ENCODE data around the gene PCDHGB2.

PCDHGB2 gene

GRCh38 chr5:141349917-141350619, 9.7 kb upstream of the PCDHGB2 start, which contains the start of gene PCDHGB1:
PCDHGB1 (plus strand) TSS chr5:141350099; CDS start chr5:141350261, 162 bp downstream.
- no peaks in the 10 kb centered on the region; the same call in none of the 2 replicates for H3K9me3 ChIP-seq (ENCODE audit: control insufficient read depth, insufficient read depth, low read length)
- no peaks in the 10 kb centered on the region for H3K4me1 ChIP-seq (ENCODE audit: control insufficient read depth, insufficient read depth, low read length)
- no peak within 1 kb of the TSS for H3K27ac ChIP-seq (ENCODE audit: low read length)
- H3K27me3 ChIP-seq (ENCODE audit: control insufficient read depth, insufficient read depth, low read length), result no peaks in the 10 kb centered on the region
- WGBS (ENCODE audit: insufficient coverage, insufficient read length), result over 99% methylated on average over 10 of the region's 29 CpGs
- no peak within 1 kb of the TSS; the same call in 1 of the 2 replicates for H3K4me3 ChIP-seq (ENCODE audit: low read length)
- no peaks in the 10 kb centered on the region for H3K36me3 ChIP-seq (ENCODE audit: control insufficient read depth, insufficient read depth, low read length)
- DNase-seq (ENCODE audit: low read depth, low spot score), result no peak

GRCh38 chr5:141351591-141351990, 8.2 kb upstream of the PCDHGB2 start:
- no peak for DNase-seq (ENCODE audit: low read depth, low spot score)
- no peaks in the 10 kb centered on the region for H3K4me1 ChIP-seq (ENCODE audit: control insufficient read depth, insufficient read depth, low read length)
- no peaks in the 10 kb centered on the region for H3K36me3 ChIP-seq (ENCODE audit: control insufficient read depth, insufficient read depth, low read length)
- no peaks in the 10 kb centered on the region for H3K27me3 ChIP-seq (ENCODE audit: control insufficient read depth, insufficient read depth, low read length)
- no CpG with 5 or more reads among the region's 36 CpGs for WGBS (ENCODE audit: insufficient coverage, insufficient read length)
- no peaks in the 10 kb centered on the region; the same call in none of the 2 replicates for H3K9me3 ChIP-seq (ENCODE audit: control insufficient read depth, insufficient read depth, low read length)
- no peak overlapping the region for H3K27ac ChIP-seq (ENCODE audit: low read length)
- no peak overlapping the region for H3K4me3 ChIP-seq (ENCODE audit: low read length)

- DNase-seq (ENCODE audit: low read depth, low spot score), result no peak
- Histone ChIP-seq H3K27ac (ENCODE audit: low read length) (no peak within 1 kb of the TSS), H3K9me3 (ENCODE audit: control insufficient read depth, insufficient read depth, low read length) (no peaks in the 10 kb centered on the region; the same call in none of the 2 replicates), H3K36me3 (ENCODE audit: control insufficient read depth, insufficient read depth, low read length) (no peaks in the 10 kb centered on the region), H3K4me1 (ENCODE audit: control insufficient read depth, insufficient read depth, low read length) (no peaks in the 10 kb centered on the region), H3K27me3 (ENCODE audit: control insufficient read depth, insufficient read depth, low read length) (no peaks in the 10 kb centered on the region), H3K4me3 (ENCODE audit: low read length) (no peak within 1 kb of the TSS)
- no CpG with 5 or more reads among the region's 29 CpGs for WGBS (ENCODE audit: insufficient coverage, insufficient read length)
Observed at GRCh38 chr5:141354900-141355469, 4.8 kb upstream of the PCDHGB2 start, which contains the start of gene PCDHGA4. PCDHGA4 (plus strand) TSS chr5:141355021; CDS start chr5:141355108, 87 bp downstream.

GRCh38 chr5:141355641-141356040, 4.2 kb upstream of the PCDHGB2 start:
- Histone ChIP-seq H3K27ac (ENCODE audit: low read length) (no peak overlapping the region), H3K27me3 (ENCODE audit: control insufficient read depth, insufficient read depth, low read length) (no peaks in the 10 kb centered on the region), H3K4me3 (ENCODE audit: low read length) (no peak overlapping the region), H3K36me3 (ENCODE audit: control insufficient read depth, insufficient read depth, low read length) (no peaks in the 10 kb centered on the region), H3K9me3 (ENCODE audit: control insufficient read depth, insufficient read depth, low read length) (peaks cover under 1% of the 10 kb centered on the region), H3K4me1 (ENCODE audit: control insufficient read depth, insufficient read depth, low read length) (no peaks in the 10 kb centered on the region)
- no CpG with 5 or more reads among the region's 24 CpGs for WGBS (ENCODE audit: insufficient coverage, insufficient read length)
- no peak for DNase-seq (ENCODE audit: low read depth, low spot score)

- H3K9me3 ChIP-seq (ENCODE audit: control insufficient read depth, insufficient read depth, low read length), result peaks cover 2% of the 10 kb centered on the region; the same call in 1 of the 2 replicates
- no CpG with 5 or more reads among the region's 5 CpGs for WGBS (ENCODE audit: insufficient coverage, insufficient read length)
Observed at GRCh38 chr5:141356133-141356532, 3.7 kb upstream of the PCDHGB2 start.

GRCh38 chr5:141356950-141357349, 2.8 kb upstream of the PCDHGB2 start:
- H3K36me3 ChIP-seq (ENCODE audit: control insufficient read depth, insufficient read depth, low read length), result no peaks in the 10 kb centered on the region
- H3K27me3 ChIP-seq (ENCODE audit: control insufficient read depth, insufficient read depth, low read length), result no peaks in the 10 kb centered on the region
- H3K4me1 ChIP-seq (ENCODE audit: control insufficient read depth, insufficient read depth, low read length), result no peaks in the 10 kb centered on the region
- no peak for DNase-seq (ENCODE audit: low read depth, low spot score)
- H3K9me3 ChIP-seq (ENCODE audit: control insufficient read depth, insufficient read depth, low read length), result 0 out of 2 replicates have a peak, but pooled peaks cover 2% of the 10 kb centered on the region
- no peak overlapping the region for H3K4me3 ChIP-seq (ENCODE audit: low read length)
- no peak overlapping the region for H3K27ac ChIP-seq (ENCODE audit: low read length)
- whole genome bisulfite sequencing (ENCODE audit: insufficient coverage, insufficient read length), result no CpG with 5 or more reads among the region's 19 CpGs

More at GRCh38 chr5:141356133-141356532, 3.7 kb upstream of the PCDHGB2 start:
- H3K4me1 ChIP-seq (ENCODE audit: control insufficient read depth, insufficient read depth, low read length), result no peaks in the 10 kb centered on the region
- H3K27me3 ChIP-seq (ENCODE audit: control insufficient read depth, insufficient read depth, low read length), result no peaks in the 10 kb centered on the region
- H3K4me3 ChIP-seq (ENCODE audit: low read length), result no peak overlapping the region
- no peaks in the 10 kb centered on the region for H3K36me3 ChIP-seq (ENCODE audit: control insufficient read depth, insufficient read depth, low read length)
- DNase-seq (ENCODE audit: low read depth, low spot score), result no peak
- H3K27ac ChIP-seq (ENCODE audit: low read length), result no peak overlapping the region

GRCh38 chr5:141360685-141361084, 891 bp downstream of the PCDHGB2 start:
- H3K36me3 ChIP-seq (ENCODE audit: control insufficient read depth, insufficient read depth, low read length), result peaks cover 4% of the 10 kb centered on the region
- no peak overlapping the region for H3K4me3 ChIP-seq (ENCODE audit: low read length)
- WGBS (ENCODE audit: insufficient coverage, insufficient read length), result no CpG with 5 or more reads among the region's 15 CpGs

GRCh38 chr5:141362719-141363118, 2.9 kb downstream of the PCDHGB2 start:
- Histone ChIP-seq H3K27ac (ENCODE audit: low read length) (no peak overlapping the region), H3K4me3 (ENCODE audit: low read length) (no peak overlapping the region), H3K27me3 (ENCODE audit: control insufficient read depth, insufficient read depth, low read length) (no peaks in the 10 kb centered on the region), H3K4me1 (ENCODE audit: control insufficient read depth, insufficient read depth, low read length) (no peaks in the 10 kb centered on the region), H3K9me3 (ENCODE audit: control insufficient read depth, insufficient read depth, low read length) (peaks cover 7% of the 10 kb centered on the region), H3K36me3 (ENCODE audit: control insufficient read depth, insufficient read depth, low read length) (peaks cover 7% of the 10 kb centered on the region)
- DNase-seq (ENCODE audit: low read depth, low spot score), result no peak

More at GRCh38 chr5:141360685-141361084, 891 bp downstream of the PCDHGB2 start:
- no peak overlapping the region for H3K27ac ChIP-seq (ENCODE audit: low read length)
- no peaks in the 10 kb centered on the region for H3K4me1 ChIP-seq (ENCODE audit: control insufficient read depth, insufficient read depth, low read length)
- H3K9me3 ChIP-seq (ENCODE audit: control insufficient read depth, insufficient read depth, low read length), result peaks cover 7% of the 10 kb centered on the region
- H3K27me3 ChIP-seq (ENCODE audit: control insufficient read depth, insufficient read depth, low read length), result no peaks in the 10 kb centered on the region
- DNase-seq (ENCODE audit: low read depth, low spot score), result no peak

- Histone ChIP-seq H3K9me3 (ENCODE audit: control insufficient read depth, insufficient read depth, low read length) (peaks cover 7% of the 10 kb centered on the region), H3K4me1 (ENCODE audit: control insufficient read depth, insufficient read depth, low read length) (no peaks in the 10 kb centered on the region), H3K27ac (ENCODE audit: low read length) (no peak within 1 kb of the TSS), H3K27me3 (ENCODE audit: control insufficient read depth, insufficient read depth, low read length) (no peaks in the 10 kb centered on the region), H3K4me3 (ENCODE audit: low read length) (no peak within 1 kb of the TSS), H3K36me3 (ENCODE audit: control insufficient read depth, insufficient read depth, low read length) (peaks cover 7% of the 10 kb centered on the region)
- WGBS (ENCODE audit: insufficient coverage, insufficient read length), result no CpG with 5 or more reads among the region's 34 CpGs
- no peak for DNase-seq (ENCODE audit: low read depth, low spot score)
Observed at GRCh38 chr5:141363952-141364660, 4.3 kb downstream of the PCDHGB2 start, which contains the start of gene PCDHGA5. PCDHGA5 (plus strand) TSS chr5:141364162; CDS start chr5:141364331, 169 bp downstream.

All from iPS DF 6.9 (cell line).